ENCODE results near the gene TNRC6C.

- TF ChIP-seq POLR2A (IDR thresholded peaks at IDR 0.05) (no peak), POLR2AphosphoS5 (IDR thresholded peaks at IDR 0.05) (no peak)
Observed at GRCh38 chr17:77909236-77909635, 49.3 kb upstream of the TNRC6C start.

All from breast epithelium (tissue), 3 donors.